AG10803 (cell line): Measurements from ENCODE around the gene DOCK4.

ENCODE experiments used
- DNase-seq: peaks from one replicate; pipeline ENCODE4 v3.0.0; 2010; ENCODE audit warnings: low read depth
- H3K4me3 ChIP-seq: 2 replicates; pipeline ENCODE4 v1.5.1; 2011; ENCODE audit warnings: mild to moderate bottlenecking, low read length, control low read depth
- TF ChIP-seq, protein P1 (sequence below): conservative IDR thresholded peaks from 2 replicates; pipeline ENCODE4 v1.5.1; 2011; ENCODE audit warnings: mild to moderate bottlenecking, low read length, control low read depth, inconsistent platforms

Gene DOCK4

DNA sequence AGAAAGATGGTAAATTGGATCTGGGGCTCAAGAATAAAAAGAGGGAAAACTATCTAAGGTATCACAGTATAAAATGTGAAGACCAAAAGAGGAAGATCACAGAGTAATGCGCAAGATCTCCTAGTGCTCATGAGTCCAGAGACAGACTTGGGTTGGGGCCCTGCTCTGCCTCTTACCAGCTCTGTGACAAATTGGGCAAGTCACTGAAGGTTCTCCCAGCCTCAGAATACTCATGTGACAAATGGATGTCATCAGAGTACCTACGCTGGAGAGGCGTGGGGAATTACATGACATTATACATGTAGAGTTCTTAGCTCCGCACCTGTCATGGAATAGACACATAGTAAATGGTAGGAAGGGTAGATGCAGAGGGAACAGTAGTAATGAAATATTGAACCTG, 124.4 kb downstream of the DOCK4 start:
- DNase-seq: no peak
- TF ChIP-seq, protein P1, sequence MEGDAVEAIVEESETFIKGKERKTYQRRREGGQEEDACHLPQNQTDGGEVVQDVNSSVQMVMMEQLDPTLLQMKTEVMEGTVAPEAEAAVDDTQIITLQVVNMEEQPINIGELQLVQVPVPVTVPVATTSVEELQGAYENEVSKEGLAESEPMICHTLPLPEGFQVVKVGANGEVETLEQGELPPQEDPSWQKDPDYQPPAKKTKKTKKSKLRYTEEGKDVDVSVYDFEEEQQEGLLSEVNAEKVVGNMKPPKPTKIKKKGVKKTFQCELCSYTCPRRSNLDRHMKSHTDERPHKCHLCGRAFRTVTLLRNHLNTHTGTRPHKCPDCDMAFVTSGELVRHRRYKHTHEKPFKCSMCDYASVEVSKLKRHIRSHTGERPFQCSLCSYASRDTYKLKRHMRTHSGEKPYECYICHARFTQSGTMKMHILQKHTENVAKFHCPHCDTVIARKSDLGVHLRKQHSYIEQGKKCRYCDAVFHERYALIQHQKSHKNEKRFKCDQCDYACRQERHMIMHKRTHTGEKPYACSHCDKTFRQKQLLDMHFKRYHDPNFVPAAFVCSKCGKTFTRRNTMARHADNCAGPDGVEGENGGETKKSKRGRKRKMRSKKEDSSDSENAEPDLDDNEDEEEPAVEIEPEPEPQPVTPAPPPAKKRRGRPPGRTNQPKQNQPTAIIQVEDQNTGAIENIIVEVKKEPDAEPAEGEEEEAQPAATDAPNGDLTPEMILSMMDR: no peak
- no peak overlapping the region for H3K4me3 ChIP-seq

- TF ChIP-seq, protein P1: no peak
- H3K4me3 ChIP-seq: no peak overlapping the region
- peak; percentile 17 for DNase-seq
Measured at GRCh38 chr7:112080978-112081377, 125.2 kb downstream of the DOCK4 start.

GRCh38 chr7:112080441-112080840, 125.8 kb downstream of the DOCK4 start:
- peak; percentile 91 for DNase-seq
- H3K4me3 ChIP-seq: no peak overlapping the region

GRCh38 chr7:112079673-112080072, 126.5 kb downstream of the DOCK4 start:
- TF ChIP-seq, protein P1: peak; percentile 25; the same call in 1 of the 2 replicates
- no peak for DNase-seq
- H3K4me3 ChIP-seq: no peak overlapping the region

More at GRCh38 chr7:112080441-112080840, 125.8 kb downstream of the DOCK4 start:
- TF ChIP-seq, protein P1: no peak

DNA sequence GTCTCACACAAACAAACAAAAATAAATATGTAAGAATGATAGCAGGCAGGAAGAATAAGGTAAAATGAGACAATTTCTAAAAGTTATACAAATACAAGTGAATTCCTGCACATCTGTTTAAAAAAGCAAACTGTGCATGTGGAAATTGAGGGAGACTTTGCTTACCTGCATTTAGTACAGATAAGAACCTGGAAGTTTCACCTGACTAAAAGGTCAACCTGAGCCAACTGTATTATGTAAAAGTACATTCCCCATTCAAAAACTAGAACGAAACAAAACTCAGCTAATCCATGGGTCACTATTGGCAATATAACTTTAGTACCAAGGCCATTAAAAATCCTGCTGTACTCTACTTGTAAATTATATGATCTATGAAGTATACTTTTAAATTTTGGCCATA, 127.1 kb downstream of the DOCK4 start:
- TF ChIP-seq, protein P1: no peak
- no peak for DNase-seq
- no peak overlapping the region for H3K4me3 ChIP-seq

DNA sequence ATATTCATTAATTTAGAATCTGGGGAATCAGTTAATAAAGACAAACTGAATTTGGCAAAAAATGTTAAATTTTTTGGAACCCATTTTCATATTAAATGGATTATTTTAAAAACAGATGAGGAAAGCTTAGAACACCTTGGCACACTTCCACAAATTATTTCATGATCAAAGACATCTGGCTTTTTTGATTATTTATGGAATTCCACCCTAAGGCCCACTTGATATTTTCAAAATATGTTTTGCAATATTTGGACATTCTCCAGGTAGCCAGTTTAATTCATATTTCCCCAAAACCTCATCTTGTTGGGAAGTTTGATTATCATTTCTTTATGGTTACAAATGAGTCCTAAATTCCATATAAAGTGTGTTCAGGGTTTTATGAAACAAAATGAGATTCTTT, 129.9 kb downstream of the DOCK4 start:
- DNase-seq: no peak
- TF ChIP-seq, protein P1: no peak
- no peak overlapping the region for H3K4me3 ChIP-seq

DNA sequence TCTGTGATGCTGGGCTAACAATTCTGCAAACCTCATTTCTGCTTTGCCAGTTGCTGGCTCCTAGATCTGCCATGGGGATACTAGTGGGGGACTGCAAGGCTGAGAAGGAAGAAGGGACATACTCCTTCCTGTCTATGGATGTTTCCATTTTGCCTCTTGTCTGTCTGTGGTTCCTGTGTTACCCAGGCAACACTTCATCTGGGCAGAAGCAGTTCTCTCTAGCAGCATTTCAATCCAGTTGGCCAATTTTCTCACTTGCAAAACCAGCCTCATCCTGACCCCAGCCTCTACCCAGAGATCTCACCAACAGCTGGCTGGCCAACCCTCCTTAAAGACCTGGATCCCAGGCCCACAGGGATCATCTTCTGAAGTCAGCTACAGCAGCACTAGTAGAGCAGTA, 131.7 kb downstream of the DOCK4 start:
- TF ChIP-seq, protein P1: no peak
- H3K4me3 ChIP-seq: no peak overlapping the region
- DNase-seq: no peak
